CD4-positive, alpha-beta memory T cell (primary cell): ENCODE results near the gene ALG5. TPM values are rescaled to one million over a fixed set of nuclear protein-coding genes. Genes with fewer than 3 reads are reported as not detected.

Experiments
- CTCF ChIA-PET: fragments of 350-600 bp; sonication (Branson Sonifier 250); formaldehyde crosslinking; loops from one replicate; lab custom pipeline; 2021; ENCODE audit warnings: inconsistent platforms; ENCODE audit not compliant: partially characterized antibody; lab: Charles Lee
- POLR2A ChIA-PET: fragments of 350-600 bp; sonication (Branson Sonifier 250); formaldehyde crosslinking; loops from one replicate; lab custom pipeline; 2021; ENCODE audit not compliant: partially characterized antibody; lab: Charles Lee
- DNase-seq, 5 donors: peaks; one replicate each; pipeline versions ENCODE4 v3.0.0 to v3.0.0-alpha.2; 2020 to 2022; ENCODE audit warnings: mixed read lengths in 1 of 5
- H3K27ac ChIP-seq: one replicate; pipeline ENCODE4 v1.7.0; 2013; ENCODE audit warnings: low read depth, low read length
- H3K27me3 ChIP-seq: 2 replicates; pipeline ENCODE4 v1.7.0; 2013; ENCODE audit warnings: mild to moderate bottlenecking, low read length, moderate library complexity; ENCODE audit not compliant: insufficient read depth
- H3K36me3 ChIP-seq: 2 replicates; pipeline ENCODE4 v1.7.0; 2013; ENCODE audit warnings: mild to moderate bottlenecking, low read length, moderate library complexity; ENCODE audit not compliant: insufficient read depth
- H3K4me1 ChIP-seq: 2 replicates; pipeline ENCODE4 v1.7.0; 2013; ENCODE audit warnings: mild to moderate bottlenecking, low read length, moderate library complexity; ENCODE audit not compliant: insufficient read depth
- H3K4me3 ChIP-seq, 2 donors: one replicate each; pipeline ENCODE4 v1.7.0; 2013; ENCODE audit warnings: low read length in 2 of 2, mild to moderate bottlenecking in 1 of 2
- H3K9me3 ChIP-seq, 2 donors: one replicate each; pipeline ENCODE4 v1.7.0; 2013; ENCODE audit warnings: low read length in 2 of 2, control low read depth in 1 of 2; ENCODE audit not compliant: control insufficient read depth in 1 of 2
- H3K27ac Mint-ChIP-seq, 7 donors: one replicate each; pipeline ENCODE4 v1.8.0; 2020 to 2021; ENCODE audit warnings: mixed read lengths in 7 of 7, mild to moderate bottlenecking in 6 of 7, inconsistent platforms in 3 of 7, moderate library complexity in 3 of 7
- H3K27me3 Mint-ChIP-seq, 2 donors: one replicate each; pipeline ENCODE4 v1.8.0; 2020 to 2021; ENCODE audit warnings: mixed read lengths in 2 of 2
- H3K36me3 Mint-ChIP-seq, 2 donors: one replicate each; pipeline ENCODE4 v1.8.0; 2020 to 2021; ENCODE audit warnings: mixed read lengths in 2 of 2, inconsistent platforms in 1 of 2, mild to moderate bottlenecking in 1 of 2
- H3K4me1 Mint-ChIP-seq, 4 donors: one replicate each; pipeline ENCODE4 v1.8.0; 2020 to 2021; ENCODE audit warnings: mixed read lengths in 4 of 4, mild to moderate bottlenecking in 1 of 4
- H3K4me3 Mint-ChIP-seq, 8 donors: one replicate each; pipeline ENCODE4 v1.8.0; 2020 to 2021; ENCODE audit warnings: mixed read lengths in 8 of 8, mild to moderate bottlenecking in 7 of 8, moderate library complexity in 6 of 8, inconsistent platforms in 3 of 8
- H3K9me3 Mint-ChIP-seq, 8 donors: one replicate each; pipeline ENCODE4 v1.8.0; 2020 to 2021; ENCODE audit warnings: mixed read lengths in 8 of 8, mild to moderate bottlenecking in 5 of 8, inconsistent platforms in 3 of 8, moderate library complexity in 1 of 8
- intact Hi-C: fragments of 100-400 bp; cut with micrococcal nuclease; formaldehyde crosslinking; loops from one replicate; pipeline ENCODE4 v1.15.1; 2023
- polyA plus RNA-seq, 2 donors: library from polyadenylated mRNA; unstranded; fragments of 300-500 nt; fragmentation: Illumina TruSeq; gene quantifications; one replicate each; pipeline ENCODE4 v1.2.3, GENCODE V29; 2021
- total RNA-seq, 2 experiments: library from RNA; stranded (reverse); gene quantifications; one replicate each; pipeline ENCODE4 v1.2.3, GENCODE V29; 2021

Gene ALG5
- total and polyA plus RNA-seq, 4 experiments from 2014 or later, result 23.3 to 116 (median 50.0) TPM

DNA sequence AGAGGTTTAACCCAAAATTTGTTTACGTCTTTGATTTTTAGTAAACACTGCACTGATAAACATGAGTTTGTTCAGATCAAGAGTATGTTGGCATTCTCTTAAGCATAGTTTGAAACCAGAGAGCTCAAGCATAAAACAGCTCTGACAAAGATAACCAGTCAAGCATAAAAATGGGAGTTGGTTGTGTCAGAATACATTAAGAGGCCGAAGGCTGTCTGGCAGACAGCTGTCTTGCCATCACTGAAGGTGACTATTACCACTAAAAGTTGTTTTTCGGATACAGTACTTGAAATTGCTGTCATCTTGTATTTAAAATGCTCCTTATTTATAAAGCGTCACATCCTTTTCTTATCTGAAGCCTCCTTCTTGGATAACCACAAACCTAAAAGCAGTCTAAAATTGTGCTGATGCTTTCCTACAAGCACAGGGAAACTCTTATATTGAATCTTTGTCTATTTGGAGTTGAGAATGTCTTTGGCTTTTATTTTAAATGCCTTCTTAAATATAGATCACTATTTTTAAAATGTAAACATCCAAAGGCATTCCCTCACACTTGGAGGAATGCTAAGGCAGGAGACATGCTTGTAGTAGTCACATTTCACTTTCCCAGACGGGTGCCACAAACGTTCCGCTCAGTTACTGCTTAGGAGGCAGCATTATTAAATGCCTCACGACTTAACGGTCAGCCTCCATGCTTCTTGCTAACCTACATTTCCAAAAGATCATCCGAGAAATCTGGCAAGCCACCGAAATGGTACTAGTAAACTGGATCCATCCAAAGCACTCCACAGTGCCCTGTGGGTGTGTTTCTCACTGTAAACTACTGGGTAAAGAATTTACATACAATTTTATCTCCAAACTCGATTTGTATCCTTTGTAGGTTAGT, 80.7 kb downstream of the ALG5 start:
- Histone ChIP-seq H3K36me3 (no peaks in the 10 kb centered on the region), H3K27ac (no peak overlapping the region), H3K4me1 (peaks cover 6% of the 10 kb centered on the region), H3K9me3 (no peaks in the 10 kb centered on the region), H3K4me3 (no peak overlapping the region), H3K27me3 (peaks cover 16% of the 10 kb centered on the region)
- ChIA-PET POLR2A (no interaction called here), CTCF (no interaction called here)
- no peak for DNase-seq
- no peak overlapping the region for H3K27ac Mint-ChIP-seq
- no peaks in the 10 kb centered on the region for H3K9me3 Mint-ChIP-seq
- H3K27me3 Mint-ChIP-seq, result peaks cover 48 to 61% of the 10 kb centered on the region in 2 donors
- intact Hi-C loops, result no loop called here
- no peaks in the 10 kb centered on the region for H3K36me3 Mint-ChIP-seq
- peak overlapping the region in 7 of 8 donors; percentile 23 to 74 (median 42) for H3K4me3 Mint-ChIP-seq
- H3K4me1 Mint-ChIP-seq, result peaks cover 4 to 14% (median 9%) of the 10 kb centered on the region in 4 donors

GRCh38 chr13:36917311-36917710, 81.8 kb downstream of the ALG5 start:
- Mint-ChIP-seq H3K4me3 (no peak overlapping the region), H3K9me3 (no peaks in the 10 kb centered on the region), H3K27me3 (peaks cover 46 to 57% of the 10 kb centered on the region in 2 donors), H3K27ac (no peak overlapping the region), H3K36me3 (no peaks in the 10 kb centered on the region), H3K4me1 (peaks cover 4 to 14% (median 9%) of the 10 kb centered on the region in 4 donors)
- H3K4me3 ChIP-seq, result no peak overlapping the region
- peaks cover 16% of the 10 kb centered on the region for H3K27me3 ChIP-seq
- intact Hi-C loops, result no loop called here
- no peaks in the 10 kb centered on the region for H3K36me3 ChIP-seq
- ChIA-PET POLR2A (no interaction called here), CTCF (no interaction called here)
- peaks cover 6% of the 10 kb centered on the region for H3K4me1 ChIP-seq
- DNase-seq, result no peak
- H3K27ac ChIP-seq, result no peak overlapping the region
- no peaks in the 10 kb centered on the region for H3K9me3 ChIP-seq

- POLR2A ChIA-PET, result no interaction called here
Measured at GRCh38 chr13:36915896-36916640, 83.1 kb downstream of the ALG5 start.

DNA sequence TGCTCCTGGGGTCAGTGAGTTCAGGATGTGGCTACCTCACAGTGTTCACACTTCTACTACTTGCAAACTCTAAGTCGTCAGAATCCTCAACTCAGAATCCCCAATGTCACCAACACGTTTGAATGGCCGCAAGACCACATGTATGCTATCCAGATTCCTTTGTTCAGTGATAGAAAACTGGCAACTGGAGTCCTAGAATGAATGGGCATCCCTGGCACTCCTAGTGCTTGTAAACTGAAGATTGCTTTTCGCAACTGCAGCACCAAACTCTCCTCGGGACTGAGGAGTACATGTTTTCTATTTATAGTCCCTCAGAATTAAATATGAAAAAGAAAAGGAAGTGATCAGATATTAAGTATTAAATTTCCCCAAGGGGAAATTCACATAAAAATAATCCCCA, 84.0 kb downstream of the ALG5 start:
- Histone ChIP-seq H3K4me3 (no peak overlapping the region), H3K9me3 (no peaks in the 10 kb centered on the region), H3K27ac (no peak overlapping the region), H3K36me3 (no peaks in the 10 kb centered on the region), H3K4me1 (peaks cover 6% of the 10 kb centered on the region), H3K27me3 (peaks cover 12% of the 10 kb centered on the region)
- ChIA-PET CTCF (no interaction called here), POLR2A (no interaction called here)
- DNase-seq, result no peak
- peaks cover 40 to 50% of the 10 kb centered on the region in 2 donors for H3K27me3 Mint-ChIP-seq
- intact Hi-C loops, result no loop called here
- H3K4me3 Mint-ChIP-seq, result no peak overlapping the region
- no peaks in the 10 kb centered on the region for H3K9me3 Mint-ChIP-seq
- H3K4me1 Mint-ChIP-seq, result peaks cover 3 to 9% (median 6%) of the 10 kb centered on the region in 4 donors
- no peaks in the 10 kb centered on the region for H3K36me3 Mint-ChIP-seq
- H3K27ac Mint-ChIP-seq, result no peak overlapping the region

More at GRCh38 chr13:36915896-36916640, 83.1 kb downstream of the ALG5 start:
- Histone ChIP-seq H3K27me3 (peaks cover 12% of the 10 kb centered on the region), H3K27ac (no peak overlapping the region), H3K4me1 (peaks cover 6% of the 10 kb centered on the region), H3K4me3 (no peak overlapping the region), H3K9me3 (no peaks in the 10 kb centered on the region), H3K36me3 (no peaks in the 10 kb centered on the region)
- Mint-ChIP-seq H3K9me3 (no peaks in the 10 kb centered on the region), H3K4me1 (peaks cover 4 to 14% (median 9%) of the 10 kb centered on the region in 4 donors), H3K27me3 (peaks cover 41 to 50% of the 10 kb centered on the region in 2 donors), H3K27ac (no peak overlapping the region), H3K4me3 (no peak overlapping the region), H3K36me3 (no peaks in the 10 kb centered on the region)
- no peak for DNase-seq
- CTCF ChIA-PET, result no interaction called here
- intact Hi-C loops, result no loop called here

DNA sequence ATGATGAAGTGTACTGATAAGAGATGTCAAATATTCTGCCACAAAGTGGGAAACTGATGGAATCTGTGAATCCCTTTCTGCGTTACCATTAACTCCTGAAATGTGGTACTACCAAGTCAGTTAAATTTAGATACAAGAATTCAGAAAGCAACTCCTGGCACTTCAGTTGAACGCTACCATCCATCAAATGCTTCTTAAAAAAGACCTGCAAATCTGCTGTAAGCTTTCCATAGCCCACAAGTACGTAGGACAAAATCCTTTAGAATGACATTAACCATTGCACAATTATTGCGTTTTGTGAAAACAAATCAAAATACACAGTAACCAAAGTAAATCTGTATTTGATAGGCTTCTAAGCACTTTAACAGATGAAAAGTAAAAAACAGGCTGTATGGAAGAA, 84.5 kb downstream of the ALG5 start:
- H3K36me3 Mint-ChIP-seq, result no peaks in the 10 kb centered on the region
- DNase-seq, result no peak
- Histone ChIP-seq H3K27ac (no peak overlapping the region), H3K36me3 (no peaks in the 10 kb centered on the region), H3K27me3 (peaks cover 12% of the 10 kb centered on the region), H3K4me1 (peaks cover 6% of the 10 kb centered on the region), H3K9me3 (no peaks in the 10 kb centered on the region), H3K4me3 (no peak overlapping the region)
- H3K4me1 Mint-ChIP-seq, result peaks cover 3 to 9% (median 6%) of the 10 kb centered on the region in 4 donors
- CTCF ChIA-PET, result no interaction called here
- H3K27me3 Mint-ChIP-seq, result peaks cover 41 to 50% of the 10 kb centered on the region in 2 donors
- intact Hi-C loops, result no loop called here
- H3K27ac Mint-ChIP-seq, result no peak overlapping the region
- H3K9me3 Mint-ChIP-seq, result no peaks in the 10 kb centered on the region
- POLR2A ChIA-PET, result no interaction called here
- H3K4me3 Mint-ChIP-seq, result no peak overlapping the region

- POLR2A ChIA-PET, result no interaction called here
- Histone ChIP-seq H3K27ac (no peak overlapping the region), H3K9me3 (no peaks in the 10 kb centered on the region), H3K4me3 (no peak overlapping the region), H3K4me1 (no peaks in the 10 kb centered on the region), H3K27me3 (peaks cover 3% of the 10 kb centered on the region), H3K36me3 (no peaks in the 10 kb centered on the region)
- CTCF ChIA-PET, result no interaction called here
- no peak for DNase-seq
- H3K4me1 Mint-ChIP-seq, result no peaks in the 10 kb centered on the region
- H3K4me3 Mint-ChIP-seq, result no peak overlapping the region
- no peak overlapping the region for H3K27ac Mint-ChIP-seq
- peaks cover 32 to 41% of the 10 kb centered on the region in 2 donors for H3K27me3 Mint-ChIP-seq
- H3K36me3 Mint-ChIP-seq, result no peaks in the 10 kb centered on the region
- intact Hi-C loops, result no loop called here
- no peaks in the 10 kb centered on the region for H3K9me3 Mint-ChIP-seq
Measured at GRCh38 chr13:36913463-36913862, 85.7 kb downstream of the ALG5 start.

- Mint-ChIP-seq H3K9me3 (no peaks in the 10 kb centered on the region), H3K4me1 (no peaks in the 10 kb centered on the region), H3K36me3 (no peaks in the 10 kb centered on the region), H3K4me3 (no peak overlapping the region), H3K27ac (no peak overlapping the region), H3K27me3 (peaks cover 31 to 39% of the 10 kb centered on the region in 2 donors)
- intact Hi-C loops, result no loop called here
- H3K4me1 ChIP-seq, result no peaks in the 10 kb centered on the region
- no peaks in the 10 kb centered on the region for H3K36me3 ChIP-seq
- CTCF ChIA-PET, result no interaction called here
- H3K27ac ChIP-seq, result no peak overlapping the region
- DNase-seq, result no peak
- no peak overlapping the region for H3K4me3 ChIP-seq
- no peaks in the 10 kb centered on the region for H3K27me3 ChIP-seq
- POLR2A ChIA-PET, result no interaction called here
- no peaks in the 10 kb centered on the region for H3K9me3 ChIP-seq
Measured at GRCh38 chr13:36912973-36913372, 86.2 kb downstream of the ALG5 start.
